Endothelial cell (in vitro differentiated cells): ENCODE measurements around the gene ZFHX3. TPM values are rescaled to one million over a fixed set of nuclear protein-coding genes. Genes with fewer than 3 reads are reported as not detected.

ENCODE experiments used
- DNase-seq: peaks from one replicate; pipeline ENCODE4 v3.0.0; 2021; ENCODE audit warnings: low spot score
- H3K27ac Mint-ChIP-seq: one replicate; pipeline ENCODE4 v1.8.0; 2021; ENCODE audit warnings: mixed read lengths, inconsistent platforms; ENCODE audit not compliant: unreplicated experiment
- H3K27me3 Mint-ChIP-seq: one replicate; pipeline ENCODE4 v1.8.0; 2021; ENCODE audit warnings: mild to moderate bottlenecking, moderate library complexity, mixed read lengths, inconsistent platforms; ENCODE audit not compliant: unreplicated experiment
- H3K36me3 Mint-ChIP-seq: one replicate; pipeline ENCODE4 v1.8.0; 2021; ENCODE audit warnings: mild to moderate bottlenecking, low read depth, mixed read lengths, inconsistent platforms; ENCODE audit not compliant: unreplicated experiment
- H3K4me1 Mint-ChIP-seq: one replicate; pipeline ENCODE4 v1.8.0; 2021; ENCODE audit warnings: mild to moderate bottlenecking, mixed read lengths, inconsistent platforms; ENCODE audit not compliant: unreplicated experiment
- H3K4me3 Mint-ChIP-seq: one replicate; pipeline ENCODE4 v1.8.0; 2021; ENCODE audit warnings: mild to moderate bottlenecking, mixed read lengths, inconsistent platforms; ENCODE audit not compliant: unreplicated experiment
- H3K9me3 Mint-ChIP-seq: one replicate; pipeline ENCODE4 v1.8.0; 2021; ENCODE audit warnings: mixed read lengths, inconsistent platforms; ENCODE audit not compliant: unreplicated experiment
- total RNA-seq: library from RNA; stranded (reverse); fragmentation: NEBNext Ultra II Directional; extraction: Animal tissue kit (Norgen Biotek cat#: 25700); gene quantifications from one replicate; pipeline ENCODE4 v1.2.1, GENCODE V29; 2021; ENCODE audit not compliant: unreplicated experiment
- TF ChIP-seq, protein P1 (sequence below): fragments of 200-600 bp; sonication (generic); IDR thresholded peaks from one replicate; pipeline ENCODE4 v1.5.0; 2021; ENCODE audit warnings: antibody characterized with exemption; ENCODE audit not compliant: unreplicated experiment

The ZFHX3 gene
- total RNA-seq, 1 donor from 2014 or later, result 17.7 TPM

DNA sequence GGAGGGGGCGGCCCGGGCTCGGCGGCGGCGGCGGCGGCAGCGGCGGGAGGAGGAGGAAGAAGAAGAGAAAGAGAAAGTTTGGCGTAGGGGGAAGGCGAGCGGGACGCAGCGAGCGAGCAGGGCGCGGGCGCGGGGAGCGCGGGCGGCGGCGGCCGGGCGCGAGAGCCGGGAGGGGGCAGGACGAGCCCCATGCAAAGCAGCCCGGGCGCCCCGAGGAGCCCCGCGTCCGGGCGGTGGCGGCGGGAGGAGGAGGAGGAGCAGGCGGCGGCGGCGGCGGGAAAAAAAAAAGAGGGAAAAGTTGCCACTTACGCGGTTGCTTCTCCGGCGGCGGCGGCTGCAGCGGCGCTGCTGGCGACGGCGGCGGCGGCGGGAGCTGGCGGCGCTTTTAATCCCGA, 10.3 kb upstream of the ZFHX3 start:
- peaks cover 60% of the 10 kb centered on the region for H3K4me1 Mint-ChIP-seq
- no peak for DNase-seq
- no peak overlapping the region for H3K27ac Mint-ChIP-seq
- H3K36me3 Mint-ChIP-seq, result peaks cover 7% of the 10 kb centered on the region
- peaks cover 25% of the 10 kb centered on the region for H3K27me3 Mint-ChIP-seq
- H3K9me3 Mint-ChIP-seq, result no peaks in the 10 kb centered on the region
- H3K4me3 Mint-ChIP-seq, result no peak overlapping the region
- TF ChIP-seq, protein P1, sequence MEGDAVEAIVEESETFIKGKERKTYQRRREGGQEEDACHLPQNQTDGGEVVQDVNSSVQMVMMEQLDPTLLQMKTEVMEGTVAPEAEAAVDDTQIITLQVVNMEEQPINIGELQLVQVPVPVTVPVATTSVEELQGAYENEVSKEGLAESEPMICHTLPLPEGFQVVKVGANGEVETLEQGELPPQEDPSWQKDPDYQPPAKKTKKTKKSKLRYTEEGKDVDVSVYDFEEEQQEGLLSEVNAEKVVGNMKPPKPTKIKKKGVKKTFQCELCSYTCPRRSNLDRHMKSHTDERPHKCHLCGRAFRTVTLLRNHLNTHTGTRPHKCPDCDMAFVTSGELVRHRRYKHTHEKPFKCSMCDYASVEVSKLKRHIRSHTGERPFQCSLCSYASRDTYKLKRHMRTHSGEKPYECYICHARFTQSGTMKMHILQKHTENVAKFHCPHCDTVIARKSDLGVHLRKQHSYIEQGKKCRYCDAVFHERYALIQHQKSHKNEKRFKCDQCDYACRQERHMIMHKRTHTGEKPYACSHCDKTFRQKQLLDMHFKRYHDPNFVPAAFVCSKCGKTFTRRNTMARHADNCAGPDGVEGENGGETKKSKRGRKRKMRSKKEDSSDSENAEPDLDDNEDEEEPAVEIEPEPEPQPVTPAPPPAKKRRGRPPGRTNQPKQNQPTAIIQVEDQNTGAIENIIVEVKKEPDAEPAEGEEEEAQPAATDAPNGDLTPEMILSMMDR, result no peak

DNA sequence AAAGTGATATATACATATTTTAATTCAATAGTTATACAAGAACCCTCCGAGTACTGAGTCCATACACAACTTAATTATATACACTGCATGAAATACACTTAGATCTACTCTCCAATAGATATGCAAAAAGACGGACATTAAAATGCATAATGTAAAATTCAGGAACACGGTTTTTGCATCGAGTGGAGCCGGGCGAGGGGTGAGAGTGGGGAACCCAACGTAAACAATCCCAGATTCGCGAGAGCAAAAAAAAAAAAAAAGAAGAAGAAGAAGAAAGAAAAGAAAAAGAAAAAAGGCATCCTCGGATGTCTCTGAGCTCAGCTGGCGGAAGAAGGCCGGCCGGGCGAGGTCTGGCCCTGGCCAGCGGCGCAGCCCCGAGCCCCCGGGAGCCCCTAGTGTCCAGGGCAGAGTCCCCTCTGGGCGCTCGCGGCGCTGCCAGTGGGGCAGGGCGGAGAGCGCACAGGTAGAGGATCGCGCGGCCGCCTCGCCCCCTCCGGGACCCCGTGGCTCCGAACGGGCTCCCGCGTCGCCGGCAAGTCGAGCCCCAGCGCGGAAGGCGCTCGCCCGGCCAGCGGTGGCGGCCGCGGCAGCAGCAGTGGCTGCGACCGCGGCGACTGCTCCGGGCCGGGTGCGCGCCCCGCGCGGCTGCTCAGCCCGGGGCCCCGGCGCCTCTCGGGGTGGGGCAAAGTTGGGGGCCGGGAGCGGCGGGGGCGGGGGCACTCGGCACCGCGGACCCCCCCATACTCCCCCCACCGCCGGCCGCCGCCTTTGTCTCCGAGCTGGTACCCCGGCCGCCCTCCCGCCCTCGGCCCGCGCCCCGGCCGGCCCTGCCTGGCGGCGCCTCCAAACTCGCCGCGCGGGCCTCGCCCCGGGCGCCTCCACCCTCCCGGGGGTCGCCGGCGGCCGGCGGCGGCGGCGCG, 9.6 kb upstream of the ZFHX3 start:
- TF ChIP-seq, protein P1, result no peak
- Mint-ChIP-seq H3K9me3 (no peaks in the 10 kb centered on the region), H3K4me3 (peak overlapping the region; percentile 97), H3K27me3 (peaks cover 21% of the 10 kb centered on the region), H3K4me1 (peaks cover 58% of the 10 kb centered on the region), H3K36me3 (peaks cover 7% of the 10 kb centered on the region), H3K27ac (peak overlapping the region; percentile 80)
- DNase-seq, result peak; percentile 61

DNA sequence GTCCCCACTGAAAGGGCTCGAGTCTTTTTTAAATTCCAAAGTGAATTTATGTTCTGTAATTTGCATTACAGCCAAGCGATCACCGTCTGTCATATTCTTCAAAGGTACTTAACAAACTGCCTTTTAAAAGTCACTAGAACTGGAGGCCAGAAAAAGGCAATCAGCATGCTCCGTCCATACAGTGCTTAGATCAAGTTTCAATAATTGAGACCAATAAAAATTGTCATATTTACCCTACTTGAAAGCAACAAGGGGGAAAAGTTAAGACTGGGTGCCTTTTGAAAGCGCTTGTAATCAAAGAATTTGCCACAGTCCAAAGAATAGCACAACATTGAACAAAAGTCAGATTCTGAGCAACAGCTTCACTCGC, 9.0 kb upstream of the ZFHX3 start:
- H3K4me1 Mint-ChIP-seq, result peaks cover 53% of the 10 kb centered on the region
- peak overlapping the region; percentile 49 for H3K27ac Mint-ChIP-seq
- TF ChIP-seq, protein P1, result no peak
- no peaks in the 10 kb centered on the region for H3K9me3 Mint-ChIP-seq
- H3K4me3 Mint-ChIP-seq, result peak overlapping the region; percentile 97
- DNase-seq, result no peak
- peaks cover 7% of the 10 kb centered on the region for H3K36me3 Mint-ChIP-seq
- peaks cover 15% of the 10 kb centered on the region for H3K27me3 Mint-ChIP-seq

DNA sequence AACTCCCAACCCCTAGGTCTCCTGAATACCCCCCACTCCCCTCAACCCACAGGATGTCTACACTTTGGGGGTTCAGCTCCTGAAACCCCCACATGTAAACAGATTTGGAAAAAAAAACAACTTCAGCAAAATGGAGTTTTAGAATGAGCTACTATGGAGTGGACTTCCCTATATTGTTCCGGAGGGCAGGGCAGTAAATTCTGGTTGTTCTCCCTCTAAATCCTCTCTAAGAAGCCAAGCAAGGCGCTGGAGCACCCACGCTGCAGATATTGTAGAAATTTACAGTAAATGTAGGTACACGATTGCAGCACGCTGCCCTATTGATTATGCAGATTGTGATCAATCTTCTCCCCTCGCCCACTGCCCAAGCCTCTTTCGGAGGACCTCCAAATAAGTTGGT, 8.5 kb upstream of the ZFHX3 start:
- Mint-ChIP-seq H3K4me3 (peak overlapping the region; percentile 97), H3K36me3 (peaks cover 7% of the 10 kb centered on the region), H3K4me1 (peaks cover 51% of the 10 kb centered on the region), H3K27me3 (peaks cover 13% of the 10 kb centered on the region), H3K9me3 (no peaks in the 10 kb centered on the region), H3K27ac (peak overlapping the region; percentile 78)
- TF ChIP-seq, protein P1, result no peak
- DNase-seq, result no peak

DNA sequence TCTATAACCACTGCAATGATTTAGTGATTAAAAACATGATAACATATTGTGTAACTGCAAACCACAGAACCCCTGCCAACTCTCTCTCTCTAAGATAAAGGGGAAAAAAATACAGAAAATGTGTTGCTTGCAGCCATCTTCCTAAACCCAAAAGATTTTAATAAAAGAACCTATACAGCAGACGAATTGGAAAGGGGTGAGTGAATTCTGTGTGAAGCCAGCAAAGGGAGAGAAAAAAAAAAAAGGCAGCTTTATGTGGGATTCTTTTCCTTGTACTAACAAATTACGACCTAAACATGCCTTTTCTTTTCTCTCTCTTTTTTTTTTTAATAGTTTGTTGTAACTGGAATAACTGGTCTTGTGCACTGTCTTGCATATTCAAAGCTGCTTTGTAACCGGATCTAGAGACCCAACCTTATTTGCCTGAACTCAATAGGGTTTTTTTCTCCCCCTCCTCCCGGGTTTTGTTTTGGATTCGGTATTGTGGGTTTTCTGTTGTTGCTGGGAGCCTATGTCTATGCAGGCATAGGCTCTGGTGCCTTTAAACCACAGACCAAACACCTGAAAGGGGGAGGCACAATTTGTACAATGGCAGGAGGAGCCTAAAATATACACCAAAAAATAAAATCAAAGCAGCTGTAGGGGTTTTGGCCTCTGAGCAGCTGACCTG, 7.0 kb upstream of the ZFHX3 start:
- H3K4me3 Mint-ChIP-seq, result no peak overlapping the region
- H3K27me3 Mint-ChIP-seq, result peaks cover 13% of the 10 kb centered on the region
- H3K4me1 Mint-ChIP-seq, result peaks cover 41% of the 10 kb centered on the region
- H3K9me3 Mint-ChIP-seq, result no peaks in the 10 kb centered on the region
- TF ChIP-seq, protein P1, result no peak
- no peak for DNase-seq
- H3K27ac Mint-ChIP-seq, result peak overlapping the region; percentile 19
- peaks cover 7% of the 10 kb centered on the region for H3K36me3 Mint-ChIP-seq
